Stomach (tissue), 9 donors: ENCODE measurements around the gene PROSER3. TPM values are rescaled to one million over a fixed set of nuclear protein-coding genes. Genes with fewer than 3 reads are reported as not detected.
A peak's percentile ranks its signal among the peaks of the same experiment; 100 is the strongest.

ENCODE experiments used
- DNase-seq, 2 donors: peaks; one replicate each; pipeline versions ENCODE4 v3.0.0 to v3.0.0-alpha.2; 2013 to 2019
- H3K27ac ChIP-seq, 5 donors: fragments of 200-600 bp in 4 of 5; sonication (generic) in 4 of 5; one replicate each; pipeline ENCODE4 v1.5.1; 2013 to 2019; ENCODE audit warnings: mild to moderate bottlenecking in 1 of 5, moderate library complexity in 1 of 5
- H3K27me3 ChIP-seq, 3 donors: fragments of 200-600 bp; sonication (generic); one replicate each; pipeline ENCODE4 v1.5.1; 2017 to 2019; ENCODE audit warnings: mixed run types in 1 of 3
- H3K36me3 ChIP-seq, 4 donors: fragments of 200-600 bp; sonication (generic); 1 replicate in 3 of 4; 2 replicates in 1 of 4; pipeline ENCODE4 v1.5.1; 2016 to 2019
- H3K4me1 ChIP-seq, 4 donors: fragments of 200-600 bp; sonication (generic); one replicate each; pipeline ENCODE4 v1.5.1; 2016 to 2019
- H3K4me3 ChIP-seq, 4 donors: fragments of 200-600 bp; sonication (generic) in 3 of 4; one replicate each; pipeline ENCODE4 v1.5.1; 2016 to 2019; ENCODE audit warnings: mild to moderate bottlenecking in 1 of 4
- H3K9me3 ChIP-seq, 4 donors: fragments of 200-600 bp; sonication (generic); one replicate each; pipeline ENCODE4 v1.5.1; 2016 to 2019
- EP300 ChIP-seq: sonication (generic); formaldehyde crosslinking; IDR thresholded peaks from one replicate; pipeline ENCODE4 v1.6.1; 2017; ENCODE audit warnings: antibody characterized with exemption
- POLR2A ChIP-seq, 4 donors: fragments of 450-650 bp; IDR thresholded peaks; one replicate each; pipeline ENCODE4 v1.6.1; 2016; ENCODE audit warnings: antibody characterized with exemption in 4 of 4, control low read depth in 2 of 4, mild to moderate bottlenecking in 1 of 4, moderate library complexity in 1 of 4
- POLR2AphosphoS5 ChIP-seq, 3 donors: sonication (generic); formaldehyde crosslinking; IDR thresholded peaks; one replicate each; pipeline ENCODE4 v1.6.1; 2016; ENCODE audit warnings: antibody characterized with exemption in 3 of 3
- WGBS, 5 donors: extraction: QIAGEN DNeasy Blood & Tissue Kit in 3 of 5; methylation state at CpG; one replicate each; pipeline versions ENCODE4 v1.1.5 to v1.1.7; 2013 to 2018; 5-methylcytosine and 5-hydroxymethylcytosine counted together
- intact Hi-C: fragments of 100-400 bp; cut with DNase I; formaldehyde crosslinking; loops from one replicate; pipeline ENCODE4 v1.15.1; 2023; ENCODE audit warnings: low total_unique reads
- polyA plus RNA-seq, 3 donors: library from polyadenylated mRNA; stranded (reverse); fragments of 200-250 nt; gene quantifications; one replicate each; pipeline ENCODE4 v1.2.3, GENCODE V29; 2013
- total RNA-seq, 5 donors: library from RNA; depleted of rRNA; stranded (reverse); fragments of >200 nt; gene quantifications; one replicate each; pipeline versions ENCODE4 v1.1.0 to v1.2.3, GENCODE V29; 2014 to 2016
- TF ChIP-seq, protein P1 (sequence below), 7 experiments: fragments of 450-650 bp in 4 of 7; fragments of 200-600 bp in 3 of 7; sonication (generic) in 3 of 7; IDR thresholded peaks; one replicate each; pipeline ENCODE4 v1.5.1; 2016 to 2019; ENCODE audit warnings: antibody characterized with exemption in 7 of 7, control low read depth in 2 of 7, mild to moderate bottlenecking in 1 of 7
- donor health status: healthy with polysubstance abuse.
- donor health status: Bipolar disorder and iron deficiency.
- donor health status: healthy.

Gene PROSER3
- total and polyA plus RNA-seq, 8 donors = 3.6 to 61.3 (median 10.5) TPM

DNA sequence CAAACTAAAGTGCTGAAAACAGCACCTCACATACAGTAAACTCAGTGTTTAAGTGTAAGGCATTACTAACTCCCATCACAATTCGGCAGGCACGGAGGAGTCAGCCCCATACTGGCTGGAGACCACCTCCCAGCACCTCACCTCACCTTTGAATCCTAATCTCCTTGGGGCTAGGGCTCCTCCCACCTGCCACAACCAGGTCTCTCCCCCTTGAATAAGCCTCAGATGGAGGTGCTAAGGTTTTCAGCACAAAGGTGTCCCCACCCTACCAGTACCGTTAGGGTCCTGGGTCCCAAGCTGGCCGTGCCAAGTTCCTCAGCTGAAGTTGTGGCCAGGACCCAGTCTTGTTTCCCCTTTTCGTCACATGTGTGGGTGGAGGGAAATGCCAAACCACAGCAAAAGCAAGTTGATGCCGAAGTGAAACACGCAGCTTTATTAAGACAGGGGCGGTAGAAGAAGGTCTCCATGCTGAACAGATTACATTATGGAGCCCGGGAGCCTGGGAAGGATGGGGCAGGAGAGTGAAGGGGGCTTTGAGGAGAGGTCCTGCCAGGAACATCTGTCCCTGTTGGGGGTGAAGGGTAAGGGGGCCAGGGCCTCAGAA lies 15.8 kb upstream of the PROSER3 start, which contains the start of gene IGFLR1:
IGFLR1 (minus strand) TSS at position 332 of the 604 bp plus-strand sequence. CDS start 1,272 bp downstream, outside the sequence.
- peak within 1 kb of the TSS; percentile 51 to 68 (median 60) for H3K4me3 ChIP-seq
- peak; percentile 44 to 66 for DNase-seq

GRCh38 chr19:35743640-35744429 lies 14.1 kb upstream of the PROSER3 start:
- intact Hi-C loops = no loop called here
- WGBS, 5 donors = 82 to 94% (median 90%) methylated on average over 11 to 19 of the region's 19 CpGs
- peaks cover under 1 to 15% (median 13%) of the 10 kb centered on the region in 4 donors for H3K36me3 ChIP-seq
- H3K27ac ChIP-seq = peak overlapping the region in 4 of 5 donors; percentile 99 to 100 (median 100)
- H3K4me1 ChIP-seq = peaks cover 36 to 74% (median 57%) of the 10 kb centered on the region in 4 donors
- TF ChIP-seq EP300 (no peak), POLR2AphosphoS5 (IDR thresholded peaks at IDR 0.05) (no peak), POLR2A (IDR thresholded peaks at IDR 0.05) (no peak)
- TF ChIP-seq, protein P1, sequence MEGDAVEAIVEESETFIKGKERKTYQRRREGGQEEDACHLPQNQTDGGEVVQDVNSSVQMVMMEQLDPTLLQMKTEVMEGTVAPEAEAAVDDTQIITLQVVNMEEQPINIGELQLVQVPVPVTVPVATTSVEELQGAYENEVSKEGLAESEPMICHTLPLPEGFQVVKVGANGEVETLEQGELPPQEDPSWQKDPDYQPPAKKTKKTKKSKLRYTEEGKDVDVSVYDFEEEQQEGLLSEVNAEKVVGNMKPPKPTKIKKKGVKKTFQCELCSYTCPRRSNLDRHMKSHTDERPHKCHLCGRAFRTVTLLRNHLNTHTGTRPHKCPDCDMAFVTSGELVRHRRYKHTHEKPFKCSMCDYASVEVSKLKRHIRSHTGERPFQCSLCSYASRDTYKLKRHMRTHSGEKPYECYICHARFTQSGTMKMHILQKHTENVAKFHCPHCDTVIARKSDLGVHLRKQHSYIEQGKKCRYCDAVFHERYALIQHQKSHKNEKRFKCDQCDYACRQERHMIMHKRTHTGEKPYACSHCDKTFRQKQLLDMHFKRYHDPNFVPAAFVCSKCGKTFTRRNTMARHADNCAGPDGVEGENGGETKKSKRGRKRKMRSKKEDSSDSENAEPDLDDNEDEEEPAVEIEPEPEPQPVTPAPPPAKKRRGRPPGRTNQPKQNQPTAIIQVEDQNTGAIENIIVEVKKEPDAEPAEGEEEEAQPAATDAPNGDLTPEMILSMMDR (IDR thresholded peaks at IDR 0.05) = no peak
- peak overlapping the region; percentile 82 to 96 (median 87) for H3K4me3 ChIP-seq
- no peak for DNase-seq
- H3K9me3 ChIP-seq = no peaks in the 10 kb centered on the region
- H3K27me3 ChIP-seq = no peaks in the 10 kb centered on the region

More for the DNA sequence above, 15.8 kb upstream of the PROSER3 start, which contains the start of gene IGFLR1:
- peaks cover 17 to 32% (median 29%) of the 10 kb centered on the region in 4 donors for H3K36me3 ChIP-seq
- peak within 1 kb of the TSS; percentile 35 to 93 (median 91) for H3K27ac ChIP-seq
- TF ChIP-seq, protein P1 (IDR thresholded peaks at IDR 0.05) = no peak
- TF ChIP-seq POLR2AphosphoS5 (IDR thresholded peaks at IDR 0.05) = no peak
- TF ChIP-seq EP300 = no peak
- no peak for TF ChIP-seq POLR2A (IDR thresholded peaks at IDR 0.05)
- WGBS, 5 donors = 57 to 82% (median 75%) methylated on average over 9 of the region's 9 CpGs
- no peaks in the 10 kb centered on the region for H3K27me3 ChIP-seq
- H3K9me3 ChIP-seq = no peaks in the 10 kb centered on the region
- peaks cover 31 to 64% (median 47%) of the 10 kb centered on the region in 4 donors for H3K4me1 ChIP-seq
- intact Hi-C loops = no loop called here

DNA sequence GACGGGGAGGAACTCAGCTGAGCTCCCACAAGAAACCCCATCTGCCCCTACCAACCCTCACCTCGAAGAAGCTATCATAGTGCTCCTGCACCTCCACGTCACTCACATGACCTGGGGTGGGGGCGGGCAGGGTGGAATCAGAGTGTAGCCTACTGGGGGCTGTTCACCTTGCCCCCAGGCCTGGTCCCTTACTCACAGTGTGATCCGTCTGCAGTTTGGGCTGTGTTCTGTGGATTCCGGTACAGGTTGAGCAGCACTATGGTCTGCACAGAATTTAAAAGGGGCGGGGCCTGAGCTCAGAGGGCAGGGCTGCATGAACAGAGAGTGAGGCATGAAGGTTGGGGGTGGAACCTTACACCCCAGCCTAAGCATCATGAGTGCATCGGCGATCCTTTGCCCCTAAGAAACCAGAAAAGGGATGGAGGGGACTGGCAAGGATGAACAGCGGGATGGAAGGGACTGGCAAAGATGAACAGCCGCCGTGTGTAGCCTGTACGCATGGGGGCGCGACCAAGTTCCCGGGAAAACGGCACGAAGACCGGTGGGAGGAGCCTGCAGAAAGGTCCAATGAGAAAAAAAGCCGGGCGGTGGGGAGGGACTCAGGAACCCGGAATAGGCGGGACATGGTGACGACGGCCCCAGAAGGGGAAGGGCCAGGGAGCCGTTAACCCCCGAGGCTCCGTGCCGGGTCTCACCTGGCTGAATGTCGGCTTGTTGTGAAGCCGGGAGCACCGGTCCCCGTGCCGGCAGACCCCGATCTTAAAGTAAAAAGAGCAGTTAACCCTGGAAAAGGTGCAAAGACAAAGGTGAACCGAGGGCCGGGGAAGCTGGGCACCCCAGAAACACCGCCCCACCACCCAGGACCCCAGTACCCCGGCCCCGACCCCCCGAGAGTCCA lies 13.3 kb upstream of the PROSER3 start:
- peak in 1 of 4 donors; percentile 70 for TF ChIP-seq POLR2A (IDR thresholded peaks at IDR 0.05)
- TF ChIP-seq, protein P1 (IDR thresholded peaks at IDR 0.05) = peak in 5 of 7 experiments; percentile 18 to 46 (median 23)
- peak in 1 of 3 donors; percentile 54 for TF ChIP-seq POLR2AphosphoS5 (IDR thresholded peaks at IDR 0.05)
- TF ChIP-seq EP300 = no peak
- WGBS, 5 donors = 4 to 7% (median 7%) methylated on average over 38 to 41 of the region's 41 CpGs
- DNase-seq = peak; percentile 96 to 98
- Histone ChIP-seq H3K9me3 (no peaks in the 10 kb centered on the region), H3K4me3 (peak overlapping the region; percentile 82 to 96 (median 87)), H3K4me1 (peaks cover 43 to 75% (median 60%) of the 10 kb centered on the region in 4 donors), H3K27me3 (no peaks in the 10 kb centered on the region), H3K27ac (peak overlapping the region; percentile 95 to 100 (median 100)), H3K36me3 (peaks cover 0 to 11% (median 8%) of the 10 kb centered on the region in 4 donors)
- intact Hi-C loops = no loop called here
